Natural killer cell (primary cell): ENCODE data around the gene ANKRD18A. TPM values are rescaled to one million over a fixed set of nuclear protein-coding genes. Genes with fewer than 3 reads are reported as not detected.

Experiments
- ATAC-seq, 3 donors: fragments of 150-1000 bp in 2 of 3; fragments of 200-7000 bp in 1 of 3; cut with Tn5 transposase; 1 replicate in 1 of 3; 2 replicates in 2 of 3; pipeline ENCODE4 v1.10.0; 2021; ENCODE audit warnings: mild to moderate bottlenecking in 2 of 3, moderate library complexity in 2 of 3
- DNase-seq, 2 donors: peaks; one replicate each; pipeline versions ENCODE4 v3.0.0 to v3.0.0-alpha.2; 2013 to 2021; ENCODE audit warnings: mixed read lengths in 1 of 2
- H3K27ac ChIP-seq: one replicate; pipeline ENCODE4 v1.5.1; 2013; ENCODE audit warnings: mild to moderate bottlenecking, low read length
- H3K27me3 ChIP-seq: one replicate; pipeline ENCODE4 v1.6.1; 2013; ENCODE audit warnings: low read length; ENCODE audit not compliant: control insufficient read depth, insufficient read depth
- H3K36me3 ChIP-seq: one replicate; pipeline ENCODE4 v1.6.1; 2013; ENCODE audit warnings: low read length; ENCODE audit not compliant: control insufficient read depth, insufficient read depth
- H3K4me1 ChIP-seq: one replicate; pipeline ENCODE4 v1.6.1; 2013; ENCODE audit warnings: low read length; ENCODE audit not compliant: control insufficient read depth, insufficient read depth
- H3K4me3 ChIP-seq: one replicate; pipeline ENCODE4 v1.5.1; 2013; ENCODE audit warnings: low read length
- H3K9me3 ChIP-seq: one replicate; pipeline ENCODE4 v1.6.1; 2013; ENCODE audit warnings: low read length; ENCODE audit not compliant: control insufficient read depth, insufficient read depth
- H3K27ac Mint-ChIP-seq, 2 donors: one replicate each; pipeline ENCODE4 v1.8.0; 2022; ENCODE audit warnings: mild to moderate bottlenecking in 2 of 2, mixed read lengths in 2 of 2, moderate library complexity in 1 of 2
- H3K27me3 Mint-ChIP-seq, 2 donors: one replicate each; pipeline ENCODE4 v1.8.0; 2022; ENCODE audit warnings: low read depth in 2 of 2, mixed read lengths in 2 of 2
- H3K36me3 Mint-ChIP-seq: one replicate; pipeline ENCODE4 v1.8.0; 2022; ENCODE audit warnings: mixed read lengths
- H3K4me1 Mint-ChIP-seq, 2 donors: one replicate each; pipeline ENCODE4 v1.8.0; 2022; ENCODE audit warnings: mixed read lengths in 2 of 2
- H3K4me3 Mint-ChIP-seq: one replicate; pipeline ENCODE4 v1.8.0; 2022; ENCODE audit warnings: mild to moderate bottlenecking, moderate library complexity, mixed read lengths
- H3K9me3 Mint-ChIP-seq, 2 donors: one replicate each; pipeline ENCODE4 v1.8.0; 2022; ENCODE audit warnings: mixed read lengths in 2 of 2
- CTCF ChIP-seq: fragments of 200-600 bp; IDR thresholded peaks from one replicate; pipeline ENCODE4 v1.8.0; 2022; ENCODE audit warnings: antibody characterized with exemption
- WGBS: methylation state at CpG from one replicate; pipeline ENCODE4 v1.1.7; 2013; ENCODE audit warnings: missing lambda C conversion rate; ENCODE audit not compliant: insufficient coverage; 5-methylcytosine and 5-hydroxymethylcytosine counted together
- intact Hi-C: fragments of 100-400 bp; cut with micrococcal nuclease; formaldehyde crosslinking; loops from one replicate; pipeline ENCODE4 v1.14.2; 2022
- total RNA-seq, 4 donors: library from RNA; stranded (reverse); fragments of 120-200 nt in 1 of 4; gene quantifications; one replicate each; pipeline versions ENCODE4 v1.2.3 to v1.2.4, GENCODE V29; 2013 to 2022

Gene ANKRD18A
- total RNA-seq, 3 donors from 2014 or later (not counting 1 experiment from before 2014, with no cell fraction given) = 0.25 to 1.5 TPM; not detected in 1

GRCh38 chr9:38649731-38650363 is 29.5 kb upstream of the ANKRD18A start:
- Histone ChIP-seq H3K4me1 (no peaks in the 10 kb centered on the region), H3K36me3 (no peaks in the 10 kb centered on the region), H3K4me3 (no peak overlapping the region), H3K27me3 (no peaks in the 10 kb centered on the region), H3K27ac (no peak overlapping the region), H3K9me3 (no peaks in the 10 kb centered on the region)
- WGBS = 94% methylated on average over 8 of the region's 8 CpGs
- ATAC-seq (no peak), DNase-seq (no peak)
- no peak overlapping the region for H3K4me3 Mint-ChIP-seq
- peaks cover 0 to 6% of the 10 kb centered on the region in 2 donors for H3K27me3 Mint-ChIP-seq
- no peaks in the 10 kb centered on the region for H3K36me3 Mint-ChIP-seq
- no peaks in the 10 kb centered on the region for H3K4me1 Mint-ChIP-seq
- no peak for TF ChIP-seq CTCF
- H3K9me3 Mint-ChIP-seq = no peaks in the 10 kb centered on the region
- H3K27ac Mint-ChIP-seq = no peak overlapping the region
- intact Hi-C loops = no loop called here

DNA sequence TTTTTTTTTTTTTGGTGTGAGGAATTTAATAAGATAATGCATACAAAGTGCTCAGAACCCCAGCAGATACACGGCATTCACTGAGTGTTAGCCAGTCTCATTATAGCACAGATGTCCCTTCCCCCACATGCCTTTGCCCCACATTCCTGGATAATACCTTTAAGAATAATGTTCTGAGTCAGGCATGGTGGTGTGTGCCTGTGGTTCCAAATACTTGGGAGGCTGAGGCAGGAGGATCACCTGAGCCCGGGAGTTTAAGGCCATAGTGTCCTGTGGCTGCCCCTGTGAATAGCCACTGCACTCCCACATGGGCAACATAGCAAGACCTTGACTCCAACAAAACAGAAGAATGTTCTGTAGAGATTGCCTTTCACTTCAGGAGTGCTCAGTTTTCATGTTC is 24.2 kb upstream of the ANKRD18A start:
- DNase-seq (no peak), ATAC-seq (no peak)
- no peak overlapping the region for H3K27ac Mint-ChIP-seq
- H3K9me3 ChIP-seq = no peaks in the 10 kb centered on the region
- H3K4me3 Mint-ChIP-seq = no peak overlapping the region
- intact Hi-C loops = no loop called here
- no peak overlapping the region for H3K4me3 ChIP-seq
- peaks cover 0 to 4% of the 10 kb centered on the region in 2 donors for H3K27me3 Mint-ChIP-seq
- 0% methylated on average over 1 of the region's 2 CpGs for WGBS
- H3K36me3 Mint-ChIP-seq = no peaks in the 10 kb centered on the region
- no peaks in the 10 kb centered on the region for H3K9me3 Mint-ChIP-seq
- TF ChIP-seq CTCF = no peak
- H3K4me1 Mint-ChIP-seq = no peaks in the 10 kb centered on the region
- no peaks in the 10 kb centered on the region for H3K27me3 ChIP-seq
- no peaks in the 10 kb centered on the region for H3K4me1 ChIP-seq
- no peaks in the 10 kb centered on the region for H3K36me3 ChIP-seq
- H3K27ac ChIP-seq = no peak overlapping the region

GRCh38 chr9:38643815-38644173 is 23.4 kb upstream of the ANKRD18A start:
- no peaks in the 10 kb centered on the region for H3K9me3 Mint-ChIP-seq
- Histone ChIP-seq H3K27me3 (no peaks in the 10 kb centered on the region), H3K27ac (no peak overlapping the region), H3K4me1 (no peaks in the 10 kb centered on the region), H3K9me3 (no peaks in the 10 kb centered on the region), H3K36me3 (no peaks in the 10 kb centered on the region), H3K4me3 (no peak overlapping the region)
- no peaks in the 10 kb centered on the region for H3K4me1 Mint-ChIP-seq
- H3K27ac Mint-ChIP-seq = no peak overlapping the region
- no peaks in the 10 kb centered on the region for H3K36me3 Mint-ChIP-seq
- peaks cover 0 to 8% of the 10 kb centered on the region in 2 donors for H3K27me3 Mint-ChIP-seq
- no peak for DNase-seq
- no peak overlapping the region for H3K4me3 Mint-ChIP-seq
- no peak for TF ChIP-seq CTCF
- intact Hi-C loops = no loop called here
- no peak for ATAC-seq
- WGBS = 90% methylated on average over 3 of the region's 3 CpGs
